K562 (cell line): Measurements from ENCODE around the gene SDCCAG8. TPM values are rescaled to one million over a fixed set of nuclear protein-coding genes. Genes with fewer than 3 reads are reported as not detected.

Experiments used
- ATAC-seq: fragments of 200-7000 bp; cut with Tn5 transposase; 3 replicates; pipeline ENCODE4 v1.9.1; 2020; ENCODE audit warnings: moderate library complexity
- BruUV-seq: library from RNA; stranded (reverse); fragments of 400-500 nt; replicated peaks from 2 replicates; lab custom pipeline; 2021; lab: Mats Ljungman, UMichigan
- CTCF ChIA-PET: fragments of 300-600 bp; formaldehyde crosslinking; extraction: SDS; loops from one replicate; lab custom pipeline; 2021; ENCODE audit warnings: low intra/inter-chr PET ratio; lab: Yijun Ruan, JAX
- POLR2A ChIA-PET: fragments of 300-600, 350-650 bp; sonication (Branson Sonifier 250); formaldehyde crosslinking; extraction: SDS; loops from one replicate; lab custom pipeline; 2021; ENCODE audit warnings: antibody characterized with exemption, inconsistent platforms; lab: Yijun Ruan, JAX
- DNase-seq, 4 experiments: peaks; one replicate each; pipeline versions ENCODE4 v3.0.0 to v3.0.0-alpha.2; 2011 to 2018; ENCODE audit warnings: low spot score in 3 of 4, mixed read lengths in 3 of 4; ENCODE audit errors: extremely low read depth in 1 of 4
- FAIRE-seq: peaks from 2 replicates; lab custom pipeline; 2011; peaks lifted over from hg19 to GRCh38; lab: Jason Lieb, UNC
- H2AFZ ChIP-seq: 2 replicates; pipeline ENCODE4 v1.6.0; 2011; ENCODE audit warnings: low read depth, low read length, control low read depth, inconsistent platforms
- H3K27ac ChIP-seq: fragments of 200-600 bp; 3 replicates; pipeline ENCODE4 v1.8.0; 2011; ENCODE audit warnings: low read depth, mild to moderate bottlenecking, control low read depth, inconsistent platforms, low read length, moderate library complexity, mixed read lengths; ENCODE audit errors: extremely low read depth
- H3K27me3 ChIP-seq, 2 experiments: fragments of 300-600 bp in 1 of 2; 2 replicates in 1 of 2; 3 replicates in 1 of 2; pipeline versions ENCODE4 v1.6.0 to v1.8.0; 2011; ENCODE audit warnings: inconsistent platforms in 2 of 2, low read length in 2 of 2, mild to moderate bottlenecking in 1 of 2, mixed read lengths in 1 of 2, moderate library complexity in 1 of 2; ENCODE audit not compliant: control insufficient read depth in 2 of 2, insufficient read depth in 2 of 2
- H3K36me3 ChIP-seq: fragments of 300-600 bp; 3 replicates; pipeline ENCODE4 v1.8.0; 2011; ENCODE audit warnings: mild to moderate bottlenecking, low read length, inconsistent platforms; ENCODE audit not compliant: control insufficient read depth, insufficient read depth
- H3K4me1 ChIP-seq, 2 experiments: fragments of 200-600 bp in 1 of 2; replicated peaks in 1 of 2; 2 replicates in 1 of 2; 3 replicates in 1 of 2; pipeline versions ENCODE4 v1.5.1 to v1.8.0; 2011; ENCODE audit warnings: inconsistent platforms in 2 of 2, low read length in 2 of 2, mild to moderate bottlenecking in 1 of 2, mixed read lengths in 1 of 2, moderate library complexity in 1 of 2; ENCODE audit not compliant: control insufficient read depth in 2 of 2, insufficient read depth in 2 of 2
- H3K4me2 ChIP-seq: 2 replicates; pipeline ENCODE4 v1.6.1; 2011; ENCODE audit warnings: low read length, control low read depth, inconsistent platforms, mixed read lengths; ENCODE audit not compliant: insufficient read depth
- H3K4me3 ChIP-seq: fragments of 200-600 bp; sonication (generic), shearing (Covaris generic); 2 replicates; pipeline ENCODE4 v1.5.1; 2016; ENCODE audit warnings: control low read depth, inconsistent platforms
- H3K79me2 ChIP-seq: fragments of 200-600 bp; 3 replicates; pipeline ENCODE4 v1.8.0; 2011; ENCODE audit warnings: low read length, inconsistent platforms; ENCODE audit not compliant: control insufficient read depth, insufficient read depth
- H3K9ac ChIP-seq, 2 experiments: 2 replicates each; pipeline versions ENCODE4 v1.6.0 to v1.6.1; 2011; ENCODE audit warnings: low read depth in 2 of 2, low read length in 2 of 2, control low read depth in 1 of 2, inconsistent platforms in 1 of 2, mild to moderate bottlenecking in 1 of 2, mixed read lengths in 1 of 2; ENCODE audit not compliant: insufficient read depth in 1 of 2
- H3K9me1 ChIP-seq: one replicate; pipeline ENCODE4 v1.6.0; 2011; ENCODE audit warnings: inconsistent platforms, mild to moderate bottlenecking, low read length, moderate library complexity; ENCODE audit not compliant: control insufficient read depth, insufficient read depth
- H3K9me3 ChIP-seq: replicated peaks from 2 replicates; pipeline ENCODE4 v1.5.1; 2011; ENCODE audit warnings: low read depth, low read length, inconsistent platforms; ENCODE audit not compliant: control insufficient read depth, insufficient read depth
- H4K20me1 ChIP-seq: replicated peaks from 2 replicates; pipeline ENCODE4 v1.6.1; 2011; ENCODE audit warnings: low read length, inconsistent platforms, mixed read lengths; ENCODE audit not compliant: control insufficient read depth, insufficient read depth
- FOS ChIP-seq: IDR thresholded peaks from 3 replicates; pipeline ENCODE4 v1.6.1; 2011; ENCODE audit not compliant: insufficient read length; ENCODE audit errors: extremely low read depth
- FOXP4 ChIP-seq: sonication (generic); formaldehyde crosslinking; IDR thresholded peaks from 2 replicates; pipeline ENCODE4 v1.8.0; 2022; ENCODE audit warnings: mild to moderate bottlenecking, missing genetic modification reagents, borderline replicate concordance
- HDAC8 ChIP-seq: fragments of 450-650 bp; IDR thresholded peaks from 2 replicates; pipeline ENCODE4 v1.6.1; 2016; ENCODE audit warnings: mild to moderate bottlenecking, missing genetic modification characterization, moderate library complexity, missing compliant biosample characterization
- HLTF ChIP-seq: fragments of 450-650 bp; IDR thresholded peaks from 2 replicates; pipeline ENCODE4 v1.6.1; 2016
- RBFOX2 ChIP-seq: fragments of 200-400 bp; formaldehyde crosslinking; IDR thresholded peaks from 2 replicates; pipeline ENCODE4 v1.6.1; 2017; ENCODE audit warnings: low read depth, mild to moderate bottlenecking, low read length, moderate library complexity
- ZBTB1 ChIP-seq: sonication (generic); formaldehyde crosslinking; IDR thresholded peaks from 2 replicates; pipeline ENCODE4 v1.8.1; 2023; ENCODE audit warnings: missing genetic modification reagents, low read depth, mild to moderate bottlenecking, borderline replicate concordance
- ZNF239 ChIP-seq: fragments of 250-450 bp; sonication (Bioruptor Pico); IDR thresholded peaks from 2 replicates; pipeline ENCODE4 v1.4.0; 2020; ENCODE audit warnings: mild to moderate bottlenecking
- ZNF277 ChIP-seq: fragments of 250-450 bp; sonication (Bioruptor Pico); IDR thresholded peaks from 2 replicates; pipeline ENCODE4 v1.8.0; 2022; ENCODE audit warnings: inconsistent platforms, mild to moderate bottlenecking, moderate library complexity, borderline replicate concordance
- ZNF347 ChIP-seq: fragments of 450-650 bp; formaldehyde crosslinking; IDR thresholded peaks from 2 replicates; pipeline ENCODE4 v1.4.0; 2020; ENCODE audit warnings: low read depth, mild to moderate bottlenecking, moderate library complexity
- ZNF436 ChIP-seq: fragments of 250-450, 450-650 bp; sonication (Bioruptor Pico); formaldehyde crosslinking; IDR thresholded peaks from 2 replicates; pipeline ENCODE4 v1.7.0; 2020; ENCODE audit warnings: mild to moderate bottlenecking
- WGBS: fragments of 100-300 bp; shearing (Covaris generic); methylation state at CpG from one replicate; pipeline ENCODE4 v1.1.6; 2016; ENCODE audit warnings: low coverage, mixed read lengths; ENCODE audit not compliant: insufficient coverage; ENCODE audit errors: missing lambda C conversion rate; 5-methylcytosine and 5-hydroxymethylcytosine counted together
- in situ Hi-C: fragments of 300-500 bp; cut with MboI; formaldehyde crosslinking; loops from 4 replicates; pipeline ENCODE4 v1.15.0; 2018; ENCODE audit warnings: inconsistent platforms, mixed read lengths
- intact Hi-C: fragments of 100-400 bp; cut with micrococcal nuclease; formaldehyde crosslinking; loops from 2 replicates; pipeline ENCODE4 v1.14.2; 2022
- polyA plus RNA-seq, 8 experiments: library from polyadenylated mRNA; depleted of rRNA in 4 of 8; stranded (reverse) in 5 of 8; unstranded in 3 of 8; fragments of >200 nt; fragmentation: Nextera tagmentation in 2 of 8; fragmentation: Illumina TruSeq in 1 of 8; extraction: Ambion mirVana in 2 of 8; extraction: Trizol in 1 of 8; gene quantifications; 2 replicates each; pipeline versions ENCODE4 v1.2.1 to v1.2.3, GENCODE V29; 2011 to 2014; ENCODE audit warnings: inconsistent platforms in 1 of 8, missing spikeins in 1 of 8
- total RNA-seq, 7 experiments: library from RNA; depleted of rRNA in 6 of 7; stranded (reverse); fragments of >200 nt in 6 of 7; fragmentation: Illumina TruSeq in 2 of 7; extraction: Trizol in 2 of 7; gene quantifications; 2 replicates each; pipeline versions ENCODE4 v1.2.1 to v1.2.3, GENCODE V29; 2011 to 2021; ENCODE audit warnings: low replicate concordance in 1 of 7
- TF ChIP-seq, protein P1 (sequence below): sonication (generic); formaldehyde crosslinking; IDR thresholded peaks from 2 replicates; pipeline ENCODE4 v1.8.1; 2023; ENCODE audit warnings: mild to moderate bottlenecking, missing genetic modification reagents

SDCCAG8 gene
- total and polyA plus RNA-seq, 9 of the 15 experiments (the other 6 are each of a cell fraction or from before 2014, with no cell fraction given) = 17.9 to 36.7 (median 25.4) TPM

DNA sequence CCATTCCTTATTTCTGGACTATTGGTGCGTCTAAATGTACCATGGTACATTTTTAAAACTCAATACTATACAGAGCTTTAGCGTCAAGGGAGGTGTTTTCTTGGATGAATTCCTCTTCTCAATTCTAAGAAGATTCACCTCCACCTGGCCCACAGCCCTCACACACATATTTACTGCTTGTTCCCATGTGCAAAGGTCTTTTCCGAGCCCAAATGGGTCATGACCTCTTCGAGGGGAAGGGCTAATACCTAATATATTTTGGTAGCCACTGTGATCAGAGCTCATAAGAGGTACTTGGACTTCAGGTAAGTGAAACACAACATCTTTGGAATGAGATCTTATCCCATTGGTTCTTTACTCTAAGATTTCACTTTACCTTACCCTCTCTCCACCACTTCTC, 205.9 kb downstream of the SDCCAG8 start:
- Histone ChIP-seq H4K20me1 (no peaks in the 10 kb centered on the region), H3K4me3 (no peak overlapping the region), H3K9me3 (no peaks in the 10 kb centered on the region), H3K27ac (no peak overlapping the region), H3K9me1 (no peaks in the 10 kb centered on the region), H3K9ac (no peak overlapping the region), H3K4me1 (no peaks in the 10 kb centered on the region), H2AFZ (no peak overlapping the region)
- ATAC-seq (no peak), FAIRE-seq (no peak), DNase-seq (no peak)
- ChIA-PET CTCF (no interaction called here), POLR2A (no interaction called here)
- WGBS = 26% methylated on average over 4 of the region's 4 CpGs
- intact Hi-C loops = no loop called here
- TF ChIP-seq HLTF (no peak), RBFOX2 (no peak), ZNF436 (no peak), ZNF239 (CRISPR knock-in tag) (no peak), HDAC8 (tag) (no peak), FOS (no peak), ZNF277 (CRISPR knock-in tag) (no peak), ZBTB1 (CRISPR knock-in tag) (no peak), FOXP4 (CRISPR knock-in tag) (no peak), ZNF347 (CRISPR knock-in tag) (no peak)
- TF ChIP-seq, protein P1, sequence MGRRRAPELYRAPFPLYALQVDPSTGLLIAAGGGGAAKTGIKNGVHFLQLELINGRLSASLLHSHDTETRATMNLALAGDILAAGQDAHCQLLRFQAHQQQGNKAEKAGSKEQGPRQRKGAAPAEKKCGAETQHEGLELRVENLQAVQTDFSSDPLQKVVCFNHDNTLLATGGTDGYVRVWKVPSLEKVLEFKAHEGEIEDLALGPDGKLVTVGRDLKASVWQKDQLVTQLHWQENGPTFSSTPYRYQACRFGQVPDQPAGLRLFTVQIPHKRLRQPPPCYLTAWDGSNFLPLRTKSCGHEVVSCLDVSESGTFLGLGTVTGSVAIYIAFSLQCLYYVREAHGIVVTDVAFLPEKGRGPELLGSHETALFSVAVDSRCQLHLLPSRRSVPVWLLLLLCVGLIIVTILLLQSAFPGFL (CRISPR knock-in tag) = no peak
- TF ChIP-seq, all 486 proteins: peak for 0
- Histone ChIP-seq H3K27me3 (no peaks in the 10 kb centered on the region), H3K36me3 (no peaks in the 10 kb centered on the region; the same call in 2 of the 3 replicates), H3K79me2 (no peaks in the 10 kb centered on the region), H3K4me2 (no peak overlapping the region)
- in situ Hi-C loops = no loop called here
- BruUV-seq = no TSS peak
